ENCODE measurements around the gene SH3RF3. TPM values are rescaled to one million over a fixed set of nuclear protein-coding genes. Genes with fewer than 3 reads are reported as not detected.

Gene SH3RF3
- polyA plus RNA-seq, 1 of the 3 experiments (the other 2 are of a cell fraction) = 1.9 TPM

GRCh38 chr2:109513230-109513629 is 384.2 kb downstream of the SH3RF3 start:
- Histone ChIP-seq H3K27me3 (ENCODE audit: insufficient read depth) (no peaks in the 10 kb centered on the region), H3K4me1 (ENCODE audit: control insufficient read depth in 1 of 2, insufficient read depth in 2 of 2, low read depth in 1 of 2, low read length in 1 of 2) (peaks cover 4 to 19% of the 10 kb centered on the region in 2 experiments; a peak in 2 of 4 replicates), H4K20me1 (ENCODE audit: insufficient read depth) (no peaks in the 10 kb centered on the region), H2AFZ (ENCODE audit: low read depth) (no peak overlapping the region), H3K36me3 (replicated peaks in 1 of 2; ENCODE audit: control insufficient read depth in 1 of 2, insufficient read depth in 2 of 2, low read length in 1 of 2) (no peaks in the 10 kb centered on the region), H3K27ac (ENCODE audit: low read depth in 2 of 2, low read length in 1 of 2) (no peak overlapping the region), H3F3A (replicated peaks; ENCODE audit: insufficient read depth) (peaks cover 5% of the 10 kb centered on the region), H3K9me2 (no peaks in the 10 kb centered on the region), H3K4me3 (ENCODE audit: low read depth in 2 of 2, low read length in 1 of 2) (no peak overlapping the region), H3K9me3 (no peaks in the 10 kb centered on the region), H3K9ac (no peak overlapping the region), H3K79me2 (ENCODE audit: insufficient read depth) (no peaks in the 10 kb centered on the region), H3K4me2 (no peak overlapping the region)
- no peak for TF ChIP-seq NRF1 (IDR thresholded peaks at IDR 0.05; ENCODE audit: low read depth, low read length)
- no peak for TF ChIP-seq PBX3 (IDR thresholded peaks at IDR 0.05)
- TF ChIP-seq RAD21 (IDR thresholded peaks at IDR 0.05; ENCODE audit: low read length) = no peak
- no peak for TF ChIP-seq EP300 (IDR thresholded peaks at IDR 0.05; ENCODE audit: borderline replicate concordance in 1 of 2, low read depth in 1 of 2, low read length in 1 of 2)
- TF ChIP-seq POLR2AphosphoS5 (IDR thresholded peaks at IDR 0.05; ENCODE audit: low read depth, low read length) = no peak
- no peak for TF ChIP-seq MXI1 (IDR thresholded peaks at IDR 0.05; ENCODE audit: low read depth, low read length)
- TF ChIP-seq JUND (IDR thresholded peaks at IDR 0.05) = no peak
- TF ChIP-seq SMC3 (IDR thresholded peaks at IDR 0.05; ENCODE audit: low read depth, low read length) = no peak
- no peak for TF ChIP-seq GABPA (IDR thresholded peaks at IDR 0.05; ENCODE audit: low read depth)
- no peak for TF ChIP-seq USF2 (IDR thresholded peaks at IDR 0.05; ENCODE audit: borderline replicate concordance, low read depth, low read length)
- DNase-seq = no peak
- WGBS (ENCODE audit: low lambda C conversion rate) = 96% methylated on average over 5 of the region's 5 CpGs
- ChIA-PET CTCF (interaction anchor here (1.2 kb wide), 1 partner anchor 32 kb away, joined by 4 read pairs; no protein-coding TSS in a partner anchor), POLR2A (no interaction called here)

- WGBS (ENCODE audit: low lambda C conversion rate) = 18% methylated on average over 13 of the region's 20 CpGs
- Histone ChIP-seq H3K4me2 (peak overlapping the region; percentile 66; the same call in 1 of the 2 replicates), H3K9me2 (no peaks in the 10 kb centered on the region), H3K9ac (peak overlapping the region; percentile 53), H3K79me2 (ENCODE audit: insufficient read depth) (no peaks in the 10 kb centered on the region), H3K4me3 (ENCODE audit: low read depth in 2 of 2, low read length in 1 of 2) (no peak overlapping the region), H3K27me3 (ENCODE audit: insufficient read depth) (no peaks in the 10 kb centered on the region), H2AFZ (ENCODE audit: low read depth) (peak overlapping the region; percentile 88), H3K4me1 (ENCODE audit: control insufficient read depth in 1 of 2, insufficient read depth in 2 of 2, low read depth in 1 of 2, low read length in 1 of 2) (peaks cover 4 to 19% of the 10 kb centered on the region in 2 experiments; a peak in 2 of 4 replicates), H3K27ac (ENCODE audit: low read depth in 2 of 2, low read length in 1 of 2) (peak overlapping the region; percentile 66 to 75), H3K36me3 (replicated peaks in 1 of 2; ENCODE audit: control insufficient read depth in 1 of 2, insufficient read depth in 2 of 2, low read length in 1 of 2) (no peaks in the 10 kb centered on the region), H3K9me3 (no peaks in the 10 kb centered on the region), H3F3A (replicated peaks; ENCODE audit: insufficient read depth) (peaks cover 5% of the 10 kb centered on the region), H4K20me1 (ENCODE audit: insufficient read depth) (no peaks in the 10 kb centered on the region)
- peak; percentile 62 for DNase-seq
- CTCF ChIA-PET = interaction anchor here (1.2 to 1.3 kb wide), 3 partner anchors 32 to 387 kb away, joined by 3 to 5 read pairs (median 4); partner anchors contain the start of gene SH3RF3
- POLR2A ChIA-PET = no interaction called here
- TF ChIP-seq CTCF (IDR thresholded peaks at IDR 0.05) (no peak), NFIC (IDR thresholded peaks at IDR 0.05; ENCODE audit: borderline replicate concordance) (no peak), TCF12 (IDR thresholded peaks at IDR 0.05) (peak; percentile 63), SMC3 (IDR thresholded peaks at IDR 0.05; ENCODE audit: low read depth, low read length) (no peak), USF2 (IDR thresholded peaks at IDR 0.05; ENCODE audit: borderline replicate concordance, low read depth, low read length) (no peak), MEF2A (IDR thresholded peaks at IDR 0.05; ENCODE audit: borderline replicate concordance, low read depth) (no peak), USF1 (IDR thresholded peaks at IDR 0.05; ENCODE audit: borderline replicate concordance, low read depth) (no peak), RXRA (IDR thresholded peaks at IDR 0.05; ENCODE audit: borderline replicate concordance, low read depth) (no peak), RCOR1 (IDR thresholded peaks at IDR 0.05; ENCODE audit: low read length) (no peak; the same call in 1 of the 2 replicates), SIN3A (IDR thresholded peaks at IDR 0.05; ENCODE audit: borderline replicate concordance, low read depth, low read length) (no peak), MAX (IDR thresholded peaks at IDR 0.05; ENCODE audit: low read depth) (peak; percentile 79; the same call in 1 of the 2 replicates), NRF1 (IDR thresholded peaks at IDR 0.05; ENCODE audit: low read depth, low read length) (no peak), TAF1 (IDR thresholded peaks at IDR 0.05; ENCODE audit: borderline replicate concordance, low read depth, low read length) (peak; percentile 11; the same call in 1 of the 2 replicates), TEAD4 (IDR thresholded peaks at IDR 0.05; ENCODE audit: borderline replicate concordance, insufficient read depth) (0 out of 2 replicates have a peak, but pooled peaks have one; percentile 10)
Observed at GRCh38 chr2:109513749-109514588, 385.0 kb downstream of the SH3RF3 start.

Measured in SK-N-SH (cell line).